Breast epithelium (tissue), 4 donors: Measurements from ENCODE around the gene ZNF677. TPM values are rescaled to one million over a fixed set of nuclear protein-coding genes. Genes with fewer than 3 reads are reported as not detected.
"Not testable (repeated sequence)": the region's sequence is repeated elsewhere in the genome, so short reads cannot be mapped to it uniquely, and the experiment has no call there.

Experiments used
- DNase-seq, 2 donors: peaks; one replicate each; pipeline ENCODE4 v3.0.0-alpha.2; 2019; ENCODE audit warnings: low spot score in 2 of 2
- H3K27ac ChIP-seq, 2 donors: fragments of 200-600 bp; sonication (generic) in 1 of 2; one replicate each; pipeline ENCODE4 v1.5.1; 2016 to 2019; ENCODE audit warnings: mild to moderate bottlenecking in 1 of 2
- H3K27me3 ChIP-seq, 2 donors: fragments of 200-600 bp; sonication (generic) in 1 of 2; one replicate each; pipeline versions ENCODE4 v1.5.1 to v1.6.0; 2017 to 2019; ENCODE audit warnings: control low read depth in 1 of 2, mild to moderate bottlenecking in 1 of 2
- H3K36me3 ChIP-seq: fragments of 200-600 bp; one replicate; pipeline ENCODE4 v1.5.1; 2019
- H3K4me1 ChIP-seq, 2 donors: fragments of 200-600 bp; sonication (generic); one replicate each; pipeline ENCODE4 v1.5.1; 2016 to 2019; ENCODE audit warnings: control low read depth in 1 of 2
- H3K4me3 ChIP-seq, 3 donors: fragments of 200-600 bp; sonication (generic); 1 replicate in 2 of 3; 2 replicates in 1 of 3; pipeline ENCODE4 v1.5.1; 2016 to 2019; ENCODE audit warnings: mild to moderate bottlenecking in 3 of 3, moderate library complexity in 2 of 3
- H3K9me3 ChIP-seq, 2 donors: fragments of 200-600 bp; sonication (generic) in 1 of 2; one replicate each; pipeline ENCODE4 v1.5.1; 2016 to 2019; ENCODE audit warnings: control low read depth in 1 of 2
- POLR2A ChIP-seq: fragments of 450-650 bp; IDR thresholded peaks from one replicate; pipeline ENCODE4 v1.6.1; 2016; ENCODE audit warnings: antibody characterized with exemption, mild to moderate bottlenecking, moderate library complexity
- POLR2AphosphoS5 ChIP-seq, 3 donors: sonication (generic); formaldehyde crosslinking; IDR thresholded peaks; one replicate each; pipeline ENCODE4 v1.6.1; 2017; ENCODE audit warnings: antibody characterized with exemption in 3 of 3
- intact Hi-C: fragments of 100-400 bp; cut with DNase I; formaldehyde crosslinking; loops from one replicate; pipeline ENCODE4 v1.15.1; 2023; ENCODE audit warnings: low total_unique reads
- total RNA-seq, 3 donors: library from RNA; depleted of rRNA; stranded (reverse); fragments of >200 nt; gene quantifications; one replicate each; pipeline ENCODE4 v1.1.0, GENCODE V29; 2016
- TF ChIP-seq, protein P1 (sequence below), 3 donors: fragments of 450-650 bp; IDR thresholded peaks; one replicate each; pipeline ENCODE4 v1.5.1; 2016 to 2017; ENCODE audit warnings: antibody characterized with exemption in 3 of 3, mild to moderate bottlenecking in 3 of 3, moderate library complexity in 3 of 3

ZNF677 gene
- total RNA-seq, 3 donors from 2014 or later: 11.1 to 26.3 (median 15.7) TPM

GRCh38 chr19:53275480-53275879 is 20.8 kb upstream of the ZNF677 start:
- intact Hi-C loops: no loop called here
- Histone ChIP-seq H3K4me1 (no peaks in the 10 kb centered on the region), H3K27me3 (no peaks in the 10 kb centered on the region), H3K27ac (no peak overlapping the region), H3K36me3 (no peaks in the 10 kb centered on the region), H3K4me3 (no peak overlapping the region), H3K9me3 (peaks cover 0 to 6% of the 10 kb centered on the region in 2 donors)
- TF ChIP-seq POLR2AphosphoS5 (IDR thresholded peaks at IDR 0.05): no peak
- no peak for TF ChIP-seq POLR2A
- TF ChIP-seq, protein P1, sequence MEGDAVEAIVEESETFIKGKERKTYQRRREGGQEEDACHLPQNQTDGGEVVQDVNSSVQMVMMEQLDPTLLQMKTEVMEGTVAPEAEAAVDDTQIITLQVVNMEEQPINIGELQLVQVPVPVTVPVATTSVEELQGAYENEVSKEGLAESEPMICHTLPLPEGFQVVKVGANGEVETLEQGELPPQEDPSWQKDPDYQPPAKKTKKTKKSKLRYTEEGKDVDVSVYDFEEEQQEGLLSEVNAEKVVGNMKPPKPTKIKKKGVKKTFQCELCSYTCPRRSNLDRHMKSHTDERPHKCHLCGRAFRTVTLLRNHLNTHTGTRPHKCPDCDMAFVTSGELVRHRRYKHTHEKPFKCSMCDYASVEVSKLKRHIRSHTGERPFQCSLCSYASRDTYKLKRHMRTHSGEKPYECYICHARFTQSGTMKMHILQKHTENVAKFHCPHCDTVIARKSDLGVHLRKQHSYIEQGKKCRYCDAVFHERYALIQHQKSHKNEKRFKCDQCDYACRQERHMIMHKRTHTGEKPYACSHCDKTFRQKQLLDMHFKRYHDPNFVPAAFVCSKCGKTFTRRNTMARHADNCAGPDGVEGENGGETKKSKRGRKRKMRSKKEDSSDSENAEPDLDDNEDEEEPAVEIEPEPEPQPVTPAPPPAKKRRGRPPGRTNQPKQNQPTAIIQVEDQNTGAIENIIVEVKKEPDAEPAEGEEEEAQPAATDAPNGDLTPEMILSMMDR (IDR thresholded peaks at IDR 0.05): no peak
- no peak for DNase-seq

DNA sequence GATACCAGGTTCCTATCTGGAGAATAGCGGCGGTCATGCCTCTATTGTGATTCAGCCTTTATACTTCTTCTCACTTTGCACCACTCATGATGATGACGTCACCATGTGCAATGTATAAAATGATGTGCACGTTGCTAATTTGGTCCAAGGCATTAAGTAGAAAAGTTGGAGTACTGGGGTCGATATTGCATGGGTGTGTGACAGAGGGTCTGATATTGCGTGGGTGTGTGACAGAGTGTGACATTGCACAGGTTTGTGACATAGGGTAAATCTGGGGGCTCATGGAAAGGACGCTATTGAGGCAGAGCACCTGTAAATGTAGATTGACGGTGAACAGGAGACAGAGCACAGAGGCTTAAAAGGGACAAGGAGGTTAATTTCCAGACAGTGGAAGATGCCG is 17.4 kb upstream of the ZNF677 start:
- H3K9me3 ChIP-seq: peaks cover 0 to 14% of the 10 kb centered on the region in 2 donors
- H3K36me3 ChIP-seq: no peaks in the 10 kb centered on the region
- no peaks in the 10 kb centered on the region for H3K27me3 ChIP-seq
- no peak for DNase-seq
- H3K4me3 ChIP-seq: no peak overlapping the region
- no peak overlapping the region for H3K27ac ChIP-seq
- no peak for TF ChIP-seq POLR2AphosphoS5 (IDR thresholded peaks at IDR 0.05)
- TF ChIP-seq, protein P1 (IDR thresholded peaks at IDR 0.05): no peak
- TF ChIP-seq POLR2A: no peak
- intact Hi-C loops: no loop called here
- no peaks in the 10 kb centered on the region for H3K4me1 ChIP-seq

DNA sequence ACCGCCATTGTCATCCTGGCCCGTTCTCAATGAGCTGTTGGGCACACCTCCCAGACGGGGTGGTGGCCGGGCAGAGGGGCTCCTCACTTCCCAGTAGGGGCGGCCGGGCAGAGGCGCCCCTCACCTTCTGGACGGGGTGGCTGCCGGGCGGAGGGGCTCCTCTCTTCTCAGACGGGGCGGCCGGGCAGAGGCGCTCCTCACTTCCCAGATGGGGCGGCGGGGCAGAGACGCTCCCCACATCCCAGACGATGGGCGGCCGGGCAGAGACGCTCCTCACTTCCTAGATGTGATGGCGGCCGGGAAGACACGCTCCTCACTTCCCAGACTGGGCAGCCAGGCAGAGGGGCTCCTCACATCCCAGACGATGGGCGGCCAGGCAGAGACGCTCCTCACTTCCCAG is 15.2 kb upstream of the ZNF677 start:
- H3K27me3 ChIP-seq, H3K4me3 ChIP-seq: not testable (repeated sequence)

DNA sequence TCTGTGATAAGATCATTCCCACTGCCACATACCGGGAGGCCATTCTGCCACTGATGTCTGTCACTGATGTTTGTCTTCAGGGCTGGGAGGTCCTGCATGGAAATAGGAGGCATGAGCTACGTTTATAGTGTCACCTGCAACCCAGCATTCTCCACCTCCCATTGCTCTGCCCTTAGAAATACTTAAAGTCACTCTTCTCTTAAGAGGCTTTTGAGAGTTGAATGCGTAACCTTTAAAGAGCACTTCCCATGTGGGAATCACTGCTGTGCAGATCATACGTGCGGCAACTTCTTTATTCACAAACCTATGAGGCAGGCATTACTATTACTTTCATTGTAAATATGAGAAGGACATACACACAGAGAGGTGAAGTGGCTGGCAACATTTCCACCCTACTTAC is 12.9 kb upstream of the ZNF677 start, which contains the start of gene VN1R4:
Gene VN1R4, minus strand, starts transcription at position 101 of the 400 bp plus-strand sequence. Its CDS starts 58 bp downstream, at position 43.
- H3K27ac ChIP-seq, H3K4me3 ChIP-seq, DNase-seq, H3K4me1 ChIP-seq, H3K36me3 ChIP-seq, H3K27me3 ChIP-seq, intact Hi-C loops: not testable (repeated sequence)
- peaks cover 0 to 12% of the 10 kb centered on the region in 2 donors for H3K9me3 ChIP-seq

More for the DNA sequence above, 15.2 kb upstream of the ZNF677 start:
- peaks cover 0 to 14% of the 10 kb centered on the region in 2 donors for H3K9me3 ChIP-seq
- H3K4me1 ChIP-seq, intact Hi-C loops, H3K27ac ChIP-seq, H3K36me3 ChIP-seq, DNase-seq: not testable (repeated sequence)

DNA sequence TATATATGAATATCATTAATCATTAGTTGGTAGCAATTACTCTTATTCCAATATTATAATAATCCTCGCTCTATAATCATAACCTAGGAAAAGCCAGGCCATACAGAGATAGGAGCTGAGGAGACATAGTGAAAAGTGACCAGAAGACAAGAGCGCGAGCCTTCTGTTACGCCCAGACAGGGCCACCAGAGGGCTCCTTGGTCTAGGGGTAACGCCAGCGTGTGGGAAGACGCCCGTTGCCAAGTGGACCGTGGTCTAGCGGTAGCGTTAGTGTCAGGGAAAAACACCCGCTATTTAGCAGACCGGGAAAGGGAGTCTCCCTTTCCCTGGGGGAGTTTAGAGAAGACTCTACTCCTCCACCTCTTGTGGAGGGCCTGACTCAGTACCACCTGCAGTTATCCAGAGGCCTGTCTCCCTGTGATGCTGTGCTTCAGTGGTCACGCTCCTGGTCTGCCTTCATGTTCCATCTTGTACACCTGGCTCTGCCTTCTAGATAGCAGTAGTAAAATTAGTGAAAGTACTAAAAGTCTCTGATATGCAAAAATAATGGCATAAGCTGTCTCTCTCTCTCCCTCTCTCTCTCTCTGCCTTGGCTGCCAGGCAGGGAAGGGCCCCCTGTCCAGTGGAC is 3.2 kb upstream of the ZNF677 start, which contains the start of gene VN1R2:
Gene VN1R2, plus strand, starts transcription at position 578 of the 628 bp plus-strand sequence. CDS start 84 bp downstream, outside the sequence.
- H3K4me1 ChIP-seq, DNase-seq, H3K36me3 ChIP-seq, H3K27ac ChIP-seq, H3K27me3 ChIP-seq, intact Hi-C loops, H3K4me3 ChIP-seq: not testable (repeated sequence)
- H3K9me3 ChIP-seq: peaks cover 10 to 16% of the 10 kb centered on the region in 2 donors

GRCh38 chr19:53246498-53246897 is 8.2 kb downstream of the ZNF677 start:
- Histone ChIP-seq H3K27ac (no peak overlapping the region), H3K9me3 (peaks cover 62 to 92% of the 10 kb centered on the region in 2 donors), H3K36me3 (peaks cover 35% of the 10 kb centered on the region), H3K4me3 (no peak overlapping the region), H3K27me3 (no peaks in the 10 kb centered on the region), H3K4me1 (no peaks in the 10 kb centered on the region)
- TF ChIP-seq POLR2A (no peak), POLR2AphosphoS5 (IDR thresholded peaks at IDR 0.05) (no peak)
- TF ChIP-seq, protein P1 (IDR thresholded peaks at IDR 0.05): no peak
- DNase-seq: no peak
- intact Hi-C loops: no loop called here
